ENCODE measurements around the gene SPCS1.

DNA sequence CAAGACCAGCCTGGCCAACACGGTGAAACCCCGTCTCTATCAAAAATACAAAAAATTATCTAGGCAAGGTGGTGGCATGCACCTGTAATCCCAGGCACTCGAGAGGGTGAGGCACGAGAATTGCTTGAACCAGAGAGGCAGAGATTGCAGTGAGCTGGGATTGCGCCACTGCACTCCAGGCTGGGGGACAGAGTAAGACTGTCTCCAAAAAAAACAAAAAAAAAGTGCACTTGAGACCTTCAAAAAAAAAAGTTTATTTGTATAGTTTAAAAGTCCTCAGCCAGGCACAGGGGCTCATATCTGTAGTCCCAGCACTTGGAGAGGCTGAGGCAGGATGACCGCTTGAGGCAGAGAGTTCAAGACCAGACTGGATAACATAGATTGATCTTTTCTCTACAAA is 22.3 kb upstream of the SPCS1 start:
- no peak for TF ChIP-seq POLR2A (IDR thresholded peaks at IDR 0.05)
- TF ChIP-seq, protein P1, sequence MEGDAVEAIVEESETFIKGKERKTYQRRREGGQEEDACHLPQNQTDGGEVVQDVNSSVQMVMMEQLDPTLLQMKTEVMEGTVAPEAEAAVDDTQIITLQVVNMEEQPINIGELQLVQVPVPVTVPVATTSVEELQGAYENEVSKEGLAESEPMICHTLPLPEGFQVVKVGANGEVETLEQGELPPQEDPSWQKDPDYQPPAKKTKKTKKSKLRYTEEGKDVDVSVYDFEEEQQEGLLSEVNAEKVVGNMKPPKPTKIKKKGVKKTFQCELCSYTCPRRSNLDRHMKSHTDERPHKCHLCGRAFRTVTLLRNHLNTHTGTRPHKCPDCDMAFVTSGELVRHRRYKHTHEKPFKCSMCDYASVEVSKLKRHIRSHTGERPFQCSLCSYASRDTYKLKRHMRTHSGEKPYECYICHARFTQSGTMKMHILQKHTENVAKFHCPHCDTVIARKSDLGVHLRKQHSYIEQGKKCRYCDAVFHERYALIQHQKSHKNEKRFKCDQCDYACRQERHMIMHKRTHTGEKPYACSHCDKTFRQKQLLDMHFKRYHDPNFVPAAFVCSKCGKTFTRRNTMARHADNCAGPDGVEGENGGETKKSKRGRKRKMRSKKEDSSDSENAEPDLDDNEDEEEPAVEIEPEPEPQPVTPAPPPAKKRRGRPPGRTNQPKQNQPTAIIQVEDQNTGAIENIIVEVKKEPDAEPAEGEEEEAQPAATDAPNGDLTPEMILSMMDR (IDR thresholded peaks at IDR 0.05) = no peak
